Mesodermal cell (in vitro differentiated cells): ENCODE results near the gene SLX4IP.

Experiments used
- H3K27ac ChIP-seq: 2 replicates; pipeline ENCODE4 v1.7.0; 2013; ENCODE audit warnings: mild to moderate bottlenecking, low read depth, low read length, moderate library complexity; ENCODE audit not compliant: severe bottlenecking
- H3K36me3 ChIP-seq: 2 replicates; pipeline ENCODE4 v1.7.1; 2013; ENCODE audit warnings: mild to moderate bottlenecking, low read length, moderate library complexity; ENCODE audit not compliant: control insufficient read depth, insufficient read depth
- H3K4me1 ChIP-seq: one replicate; pipeline ENCODE4 v1.7.1; 2013; ENCODE audit warnings: mild to moderate bottlenecking, low read length; ENCODE audit not compliant: insufficient read depth, control insufficient read depth, poor library complexity, severe bottlenecking
- H3K4me3 ChIP-seq: 2 replicates; pipeline ENCODE4 v1.7.0; 2013; ENCODE audit warnings: low read length, control low read depth, mild to moderate bottlenecking; ENCODE audit not compliant: insufficient read depth, poor library complexity, severe bottlenecking; ENCODE audit errors: extremely low read depth
- H3K9me3 ChIP-seq: 2 replicates; pipeline ENCODE4 v1.7.1; 2013; ENCODE audit warnings: mild to moderate bottlenecking, low read length, moderate library complexity; ENCODE audit not compliant: control insufficient read depth
- WGBS, 2 experiments: methylation state at CpG; one replicate each; pipeline ENCODE4 v1.1.5; 2013; ENCODE audit warnings: missing lambda C conversion rate in 2 of 2; ENCODE audit not compliant: insufficient coverage in 2 of 2; 5-methylcytosine and 5-hydroxymethylcytosine counted together

Gene SLX4IP

DNA sequence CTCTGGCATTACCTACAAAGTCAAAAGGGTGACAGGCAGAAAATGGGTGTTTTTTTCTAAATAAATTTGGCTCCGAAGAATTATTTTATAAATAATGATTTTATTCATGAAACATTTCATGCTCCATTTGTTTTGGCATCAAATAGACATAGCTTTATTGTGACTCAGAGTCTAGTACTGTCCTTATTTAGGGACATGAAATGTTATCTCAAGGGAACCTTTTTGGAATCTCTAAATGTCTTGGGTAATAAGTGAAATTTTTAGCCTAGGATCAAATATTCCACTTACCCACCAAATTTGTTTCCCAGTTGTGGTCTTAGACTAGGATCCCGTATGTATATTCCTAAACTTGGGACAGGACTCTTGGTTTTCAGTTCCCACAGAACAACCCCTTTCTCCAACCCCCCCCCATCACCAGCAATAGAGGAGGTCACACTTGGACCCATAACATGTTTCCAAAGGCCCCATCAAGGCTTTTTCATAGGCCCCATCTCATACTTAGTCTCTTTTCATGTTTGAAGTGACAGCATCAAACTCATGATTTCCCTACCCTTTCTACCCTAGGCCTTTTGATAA, 156.9 kb downstream of the SLX4IP start:
- 100% methylated on average over 1 of the region's 2 CpGs for WGBS, 2 experiments
- Histone ChIP-seq H3K36me3 (no peaks in the 10 kb centered on the region), H3K4me3 (no peak overlapping the region), H3K9me3 (no peaks in the 10 kb centered on the region), H3K4me1 (peaks cover 2% of the 10 kb centered on the region), H3K27ac (no peak overlapping the region)

DNA sequence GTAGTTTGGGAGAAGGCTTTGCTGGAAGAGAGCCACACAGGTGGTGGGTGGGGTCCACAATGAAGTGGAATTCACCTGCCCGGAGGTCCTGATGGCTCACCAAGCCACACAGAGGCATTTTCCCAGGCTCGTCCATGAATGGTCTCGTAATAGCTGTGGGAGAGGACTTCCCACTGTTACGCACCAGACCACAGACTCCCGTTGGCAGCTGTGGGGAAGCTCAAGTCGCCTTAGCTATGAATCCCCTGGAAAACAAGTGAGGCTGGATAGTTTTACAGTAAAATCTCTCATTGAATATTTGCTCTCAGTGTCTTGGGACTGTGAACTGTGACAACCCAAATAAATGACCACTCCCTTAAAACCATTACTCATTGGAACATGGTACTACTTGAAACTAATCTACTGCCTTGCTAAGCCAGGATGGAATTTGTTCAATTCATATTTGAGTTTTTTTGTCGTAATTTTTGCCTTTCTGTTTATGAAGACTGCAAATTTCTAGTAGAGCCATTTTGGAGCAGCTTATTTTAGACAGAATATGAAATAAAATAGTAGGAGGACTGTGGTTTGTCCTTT, 159.3 kb downstream of the SLX4IP start:
- Histone ChIP-seq H3K36me3 (no peaks in the 10 kb centered on the region), H3K4me3 (no peak overlapping the region), H3K27ac (no peak overlapping the region), H3K9me3 (no peaks in the 10 kb centered on the region), H3K4me1 (peaks cover 3% of the 10 kb centered on the region)
- 91 to 93% methylated on average over 6 to 7 of the region's 7 CpGs for WGBS, 2 experiments

GRCh38 chr20:10595266-10595665, 160.2 kb downstream of the SLX4IP start:
- 90 to 100% methylated on average over 1 to 2 of the region's 2 CpGs for WGBS, 2 experiments
- Histone ChIP-seq H3K27ac (no peak overlapping the region), H3K4me1 (peaks cover 3% of the 10 kb centered on the region), H3K36me3 (no peaks in the 10 kb centered on the region), H3K9me3 (no peaks in the 10 kb centered on the region), H3K4me3 (no peak overlapping the region)

DNA sequence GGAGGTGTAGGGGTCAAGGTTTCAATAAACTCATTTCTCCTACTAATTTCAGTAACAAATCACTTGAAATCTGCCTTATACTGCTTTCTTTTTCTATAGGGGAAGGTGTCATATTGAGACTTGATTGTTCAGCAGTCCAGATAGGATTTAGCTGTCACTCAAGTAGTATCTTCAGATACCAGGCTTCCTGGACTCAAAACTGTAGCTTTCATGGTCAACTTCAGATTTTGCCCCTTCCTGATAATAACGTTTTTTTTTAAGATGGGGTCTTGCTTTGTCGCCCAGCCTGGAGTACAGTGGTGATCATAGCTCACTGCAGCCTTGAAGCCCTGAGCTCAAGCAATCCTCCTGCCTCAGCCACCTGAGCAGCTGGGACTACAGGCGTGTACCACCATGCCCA, 160.9 kb downstream of the SLX4IP start:
- peaks cover 3% of the 10 kb centered on the region for H3K4me1 ChIP-seq
- H3K27ac ChIP-seq = no peak overlapping the region
- no peak overlapping the region for H3K4me3 ChIP-seq
- no peaks in the 10 kb centered on the region for H3K9me3 ChIP-seq
- no peaks in the 10 kb centered on the region for H3K36me3 ChIP-seq
- WGBS, 2 experiments = 88 to 94% methylated on average over 2 to 3 of the region's 3 CpGs

DNA sequence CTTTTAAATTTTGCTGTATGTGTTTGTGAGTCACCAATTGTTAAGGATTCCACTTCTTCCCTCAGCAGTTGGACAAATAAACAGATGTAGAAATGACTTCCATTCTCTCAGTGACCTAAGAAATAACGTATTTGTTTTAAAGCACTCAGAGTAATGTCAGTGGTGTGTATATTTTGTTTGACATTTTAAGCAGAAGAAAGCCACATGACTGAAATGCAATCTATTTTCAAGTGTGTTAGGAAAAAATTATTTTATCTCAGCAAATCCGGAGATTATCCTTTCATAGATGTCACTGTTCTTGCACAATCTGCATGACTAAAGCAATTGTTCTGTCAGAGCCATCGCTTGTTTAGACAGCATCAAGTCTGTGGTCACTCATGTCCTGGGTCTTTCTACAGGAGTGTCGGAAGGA, 161.6 kb downstream of the SLX4IP start:
- H3K4me1 ChIP-seq = peaks cover 3% of the 10 kb centered on the region
- H3K4me3 ChIP-seq = no peak overlapping the region
- WGBS, 2 experiments = 97 to 100% methylated on average over 1 to 3 of the region's 4 CpGs

GRCh38 chr20:10597637-10598036, 162.5 kb downstream of the SLX4IP start:
- 83 to 100% methylated on average over 1 of the region's 1 CpG for WGBS, 2 experiments
- H3K9me3 ChIP-seq = no peaks in the 10 kb centered on the region
- no peak overlapping the region for H3K27ac ChIP-seq
- peaks cover 5% of the 10 kb centered on the region for H3K36me3 ChIP-seq
- no peak overlapping the region for H3K4me3 ChIP-seq
- H3K4me1 ChIP-seq = peaks cover 5% of the 10 kb centered on the region

More for the DNA sequence above, 161.6 kb downstream of the SLX4IP start:
- peaks cover 5% of the 10 kb centered on the region for H3K36me3 ChIP-seq
- H3K9me3 ChIP-seq = no peaks in the 10 kb centered on the region
- no peak overlapping the region for H3K27ac ChIP-seq

- 100% methylated on average over 1 of the region's 4 CpGs for WGBS, 2 experiments
- Histone ChIP-seq H3K36me3 (peaks cover 5% of the 10 kb centered on the region), H3K9me3 (no peaks in the 10 kb centered on the region), H3K4me3 (no peak overlapping the region), H3K4me1 (peaks cover 21% of the 10 kb centered on the region), H3K27ac (no peak overlapping the region)
These were observed 167.2 kb downstream of the SLX4IP start for GRCh38 chr20:10602221-10602871.

DNA sequence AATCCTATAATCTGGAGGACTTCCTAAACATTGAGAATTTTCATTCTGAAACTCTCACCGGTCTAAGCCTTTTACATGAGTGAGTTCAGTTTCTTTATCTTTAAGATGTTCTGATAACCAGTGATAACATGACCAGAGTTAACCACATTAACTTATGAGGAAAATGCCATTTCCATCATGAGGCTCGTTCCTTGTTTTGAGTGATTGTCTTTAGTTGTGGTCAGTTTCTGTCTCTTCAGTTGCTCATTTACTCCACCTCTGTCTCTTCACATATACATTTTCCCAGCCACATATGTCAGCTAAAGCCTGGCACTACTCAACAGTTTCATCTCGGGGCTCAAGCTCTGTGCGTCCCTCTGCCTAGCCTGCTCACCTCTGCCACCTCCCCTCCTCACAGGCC, 168.3 kb downstream of the SLX4IP start:
- peak overlapping the region; percentile 63 for H3K27ac ChIP-seq
- H3K4me3 ChIP-seq = no peak overlapping the region
- peaks cover 21% of the 10 kb centered on the region for H3K4me1 ChIP-seq
- WGBS, 2 experiments = 100% methylated on average over 2 of the region's 4 CpGs
- H3K9me3 ChIP-seq = no peaks in the 10 kb centered on the region
- peaks cover 5% of the 10 kb centered on the region for H3K36me3 ChIP-seq

DNA sequence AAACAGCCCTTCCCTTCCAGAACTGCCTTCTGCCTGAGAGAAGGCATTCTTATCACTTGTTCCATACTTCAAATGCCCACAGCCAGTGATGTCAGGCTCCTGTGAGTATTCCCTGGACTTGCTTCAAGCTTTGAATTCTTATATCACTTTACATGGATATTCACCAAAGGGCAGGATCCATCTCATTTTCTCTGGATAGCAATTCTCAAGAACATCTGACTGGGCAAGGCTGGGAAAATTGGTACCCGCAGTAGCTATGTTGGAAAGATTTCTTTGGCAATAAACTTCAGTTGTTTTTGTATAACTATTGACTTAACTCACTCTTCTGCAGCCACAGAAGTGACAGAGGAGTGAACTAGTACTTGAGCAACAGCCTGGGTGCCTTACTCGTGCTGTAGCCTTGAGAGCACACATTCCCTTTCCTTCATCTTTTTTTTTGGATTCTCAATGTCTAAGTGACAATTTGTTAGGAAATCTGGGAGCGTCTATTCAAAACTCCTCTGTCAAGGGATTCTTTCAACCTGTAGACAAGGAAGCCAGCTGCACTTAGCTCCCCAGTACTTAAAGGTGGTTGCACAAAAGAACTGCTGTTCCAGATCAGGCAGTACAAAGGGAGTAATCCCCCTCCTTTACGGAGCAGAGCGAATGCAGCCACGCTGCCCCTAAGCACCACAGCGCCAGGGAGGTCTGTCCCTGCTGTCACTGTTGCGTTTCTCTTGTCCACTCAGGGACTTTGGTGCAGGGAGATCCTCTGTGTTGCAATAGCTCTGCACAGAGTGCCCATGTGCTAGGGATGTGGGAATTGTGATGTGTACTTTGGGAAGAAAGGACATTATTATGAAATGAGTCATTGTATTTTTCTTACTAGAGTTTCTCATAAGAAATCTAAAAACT, 169.1 kb downstream of the SLX4IP start:
- H3K4me3 ChIP-seq = no peak overlapping the region
- peaks cover 21% of the 10 kb centered on the region for H3K4me1 ChIP-seq
- H3K27ac ChIP-seq = peak overlapping the region; percentile 63
- WGBS, 2 experiments = 67 to 87% methylated on average over 5 of the region's 8 CpGs
- no peaks in the 10 kb centered on the region for H3K9me3 ChIP-seq
- peaks cover 8% of the 10 kb centered on the region for H3K36me3 ChIP-seq

DNA sequence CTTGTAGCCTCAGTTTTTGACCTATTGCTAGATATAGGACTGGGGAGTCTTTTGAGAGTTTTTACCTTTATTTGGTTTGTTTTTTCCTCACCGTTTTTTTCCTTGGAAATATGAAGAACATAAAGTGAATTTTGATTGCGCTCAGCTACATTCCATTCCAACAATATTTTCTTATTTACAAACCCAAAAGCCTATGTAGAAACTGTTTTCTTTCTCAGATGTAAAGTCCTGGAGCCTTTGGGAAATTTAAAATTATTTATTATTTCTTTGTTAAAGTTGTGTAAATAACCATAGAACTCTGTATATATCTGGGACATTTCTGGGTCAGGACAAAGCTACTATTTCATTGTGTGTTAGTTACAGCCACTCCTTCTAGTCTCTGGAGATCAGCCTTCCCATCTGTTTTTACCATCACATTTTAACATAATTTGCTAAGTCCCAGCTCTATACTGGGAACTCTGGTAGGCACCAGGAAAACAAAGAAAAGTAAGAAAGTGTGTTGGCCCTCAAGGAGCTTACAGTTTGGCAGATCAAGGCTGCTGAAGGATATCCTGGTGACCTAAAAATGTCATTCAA, 169.8 kb downstream of the SLX4IP start:
- no CpG with 5 or more reads among the region's 2 CpGs for WGBS, 2 experiments
- H3K4me1 ChIP-seq = peaks cover 21% of the 10 kb centered on the region
- H3K4me3 ChIP-seq = no peak overlapping the region
- peak overlapping the region; percentile 54 for H3K27ac ChIP-seq
- H3K36me3 ChIP-seq = peaks cover 10% of the 10 kb centered on the region
- no peaks in the 10 kb centered on the region for H3K9me3 ChIP-seq
